ENCODE measurements around the gene KEL.

- TF ChIP-seq EP300 (IDR thresholded peaks at IDR 0.05): no peak
- no peak for TF ChIP-seq CTCF (IDR thresholded peaks at IDR 0.05)
- no peak for TF ChIP-seq POLR2A (IDR thresholded peaks at IDR 0.05)
Observed at GRCh38 chr7:142935941-142936565, 26.1 kb downstream of the KEL start.
